ENCODE data around the gene TBX6.
A peak's percentile ranks its signal among the peaks of the same experiment; 100 is the strongest.
"Not testable (repeated sequence)": the region's sequence is repeated elsewhere in the genome, so short reads cannot be mapped to it uniquely, and the experiment has no call there.

TBX6 gene

DNA sequence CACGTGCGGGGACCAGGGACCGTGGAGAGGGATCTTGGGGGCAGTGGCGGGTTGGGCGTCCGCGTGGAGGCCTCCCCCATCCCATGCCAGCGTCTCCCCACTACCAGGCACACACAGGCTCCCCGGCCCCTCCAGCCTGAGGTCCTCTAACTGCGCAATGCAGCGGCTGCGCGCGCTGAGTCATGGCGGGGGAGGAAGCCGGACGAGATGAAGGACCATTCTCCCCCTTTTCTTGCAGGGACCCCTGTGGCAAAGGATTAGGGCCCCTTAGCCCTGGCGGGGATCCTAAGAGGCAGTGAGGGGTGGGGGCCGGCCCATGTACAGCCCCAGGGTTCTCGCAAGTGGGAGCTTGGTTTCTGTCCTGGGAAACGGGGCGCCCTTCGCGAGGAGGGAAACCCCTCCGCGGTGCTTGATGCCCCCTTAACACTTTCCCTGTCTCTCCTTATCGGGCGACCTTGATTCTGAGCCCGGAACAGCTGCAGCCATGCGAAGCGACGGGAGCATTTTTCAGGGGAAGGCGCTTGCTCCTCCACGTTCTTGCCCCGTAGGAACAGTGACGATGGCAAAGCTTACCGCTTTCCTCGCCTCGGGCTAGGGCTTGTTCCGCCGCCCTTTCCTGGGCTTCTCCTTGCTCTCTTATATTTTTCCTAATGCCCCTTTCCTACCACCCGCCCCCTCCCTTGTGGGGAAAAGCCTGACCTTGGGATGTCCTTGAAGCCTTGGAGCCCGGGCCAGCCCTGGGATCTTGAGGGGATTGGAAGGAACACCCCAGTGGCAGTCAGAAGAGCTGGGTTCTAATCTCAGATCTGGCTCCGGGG is 25.6 kb downstream of the TBX6 start:
- DNase-seq, result peak; percentile 53

DNA sequence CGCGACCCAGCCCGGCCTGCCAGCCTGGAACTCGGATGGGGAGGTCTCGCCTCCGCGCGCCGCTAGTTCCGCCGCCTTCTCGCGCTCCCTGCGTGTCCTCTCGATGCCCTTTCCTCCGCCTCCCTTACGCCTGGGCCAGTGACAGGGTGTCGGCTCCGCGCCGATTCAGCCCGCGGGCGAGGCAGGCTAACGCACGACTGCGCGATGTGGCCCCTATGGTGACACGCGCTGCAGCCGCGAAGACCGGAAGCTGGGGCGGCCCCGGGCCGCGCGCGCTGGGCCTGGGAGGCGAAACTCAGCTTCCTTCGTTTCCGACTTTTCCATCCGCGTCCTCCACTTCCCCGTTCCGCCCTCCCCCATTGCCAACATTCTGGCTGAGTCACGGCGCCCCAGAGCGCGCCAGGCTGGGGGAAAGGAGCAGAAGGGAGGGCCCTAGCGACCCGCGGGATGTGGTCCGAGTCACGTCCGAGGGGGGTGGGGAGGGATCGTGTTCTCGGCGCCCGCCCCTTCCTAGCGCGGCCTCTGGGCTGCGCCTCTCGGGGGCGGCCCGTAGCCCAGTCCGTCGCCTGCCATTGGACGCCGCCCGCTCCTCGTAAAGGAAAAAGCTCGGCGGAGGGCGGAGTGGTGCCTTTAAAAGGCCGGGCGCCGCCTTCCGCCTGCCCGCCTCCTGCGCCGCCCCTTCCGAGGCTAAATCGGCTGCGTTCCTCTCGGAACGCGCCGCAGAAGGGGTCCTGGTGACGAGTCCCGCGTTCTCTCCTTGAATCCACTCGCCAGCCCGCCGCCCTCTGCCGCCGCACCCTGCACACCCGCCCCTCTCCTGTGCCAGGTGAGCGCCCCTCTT is 26.4 kb downstream of the TBX6 start, which contains the start of gene ALDOA:
Gene ALDOA, plus strand, starts transcription at position 659 of the 841 bp plus-strand sequence. CDS start 1,138 bp downstream, outside the sequence.
- peak; percentile 95 for DNase-seq

GRCh38 chr16:30064729-30065101 is 27.0 kb downstream of the TBX6 start:
- no peak for DNase-seq

DNA sequence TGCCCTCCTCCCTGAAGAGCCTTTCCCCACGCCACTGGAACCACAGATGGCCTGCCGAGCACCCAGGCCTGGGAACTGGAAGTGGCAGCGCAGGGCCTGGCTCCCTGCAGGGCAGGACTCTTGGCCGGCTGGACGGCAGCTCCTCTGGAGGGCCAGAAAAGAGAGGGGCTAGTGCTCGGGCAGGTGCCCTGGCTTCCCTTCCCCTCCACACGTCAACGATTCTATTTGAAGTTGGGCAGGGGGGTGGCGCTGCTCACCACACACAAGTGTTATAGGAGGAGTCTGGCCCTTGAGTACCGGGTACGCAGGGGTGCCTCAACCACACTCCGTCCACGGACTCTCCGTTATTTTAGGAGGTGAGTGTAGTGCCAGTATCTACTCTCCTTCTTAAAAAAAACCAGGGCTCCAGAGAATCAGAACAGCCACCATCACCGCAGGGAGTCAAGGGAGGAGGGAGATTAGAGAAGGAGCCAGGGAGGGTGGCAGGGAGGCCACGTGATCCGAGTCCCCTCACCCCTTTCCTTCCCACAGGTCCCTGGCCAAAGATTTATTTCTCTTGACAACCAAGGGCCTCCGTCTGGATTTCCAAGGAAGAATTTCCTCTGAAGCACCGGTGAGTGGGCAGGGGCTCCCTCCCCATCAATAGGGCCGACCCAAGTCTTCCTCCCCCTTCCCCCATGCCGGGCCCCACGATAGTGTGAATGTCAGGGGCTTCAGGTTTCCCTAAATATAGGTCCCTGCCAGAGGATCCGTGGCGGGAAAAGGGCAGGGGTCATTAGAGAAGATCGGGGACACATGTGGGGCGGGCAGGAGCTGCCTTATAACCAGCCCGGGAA is 27.6 kb downstream of the TBX6 start:
- DNase-seq, result peak; percentile 70

GRCh38 chr16:30063278-30063892 is 28.3 kb downstream of the TBX6 start:
- no peak for DNase-seq

- no peak for DNase-seq
These were observed 30.7 kb downstream of the TBX6 start for GRCh38 chr16:30060836-30061554.

DNA sequence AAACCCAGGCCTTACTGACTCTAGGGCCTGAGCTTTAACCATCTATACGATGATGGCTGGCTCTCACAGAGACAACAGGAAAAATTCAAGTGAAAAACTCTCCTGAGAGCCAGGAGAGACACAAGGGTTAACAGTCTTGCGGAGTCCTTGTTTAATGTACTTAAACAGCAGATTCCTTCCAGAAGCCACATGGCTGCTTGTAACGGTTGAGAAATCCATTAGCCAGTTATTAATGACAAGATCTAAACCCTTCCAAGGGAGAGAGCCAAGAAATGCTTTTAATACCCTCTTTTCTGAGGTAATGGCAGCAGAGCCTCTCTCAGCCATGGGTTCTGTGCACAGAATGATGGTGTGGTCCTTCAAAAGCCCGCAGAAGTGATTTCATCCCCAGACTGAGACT is 31.4 kb downstream of the TBX6 start:
- no peak for DNase-seq

- peak; percentile 41 for DNase-seq
These were observed 36.7 kb downstream of the TBX6 start for GRCh38 chr16:30054959-30055553.

GRCh38 chr16:30054451-30054850 is 37.3 kb downstream of the TBX6 start:
- no peak for DNase-seq

DNA sequence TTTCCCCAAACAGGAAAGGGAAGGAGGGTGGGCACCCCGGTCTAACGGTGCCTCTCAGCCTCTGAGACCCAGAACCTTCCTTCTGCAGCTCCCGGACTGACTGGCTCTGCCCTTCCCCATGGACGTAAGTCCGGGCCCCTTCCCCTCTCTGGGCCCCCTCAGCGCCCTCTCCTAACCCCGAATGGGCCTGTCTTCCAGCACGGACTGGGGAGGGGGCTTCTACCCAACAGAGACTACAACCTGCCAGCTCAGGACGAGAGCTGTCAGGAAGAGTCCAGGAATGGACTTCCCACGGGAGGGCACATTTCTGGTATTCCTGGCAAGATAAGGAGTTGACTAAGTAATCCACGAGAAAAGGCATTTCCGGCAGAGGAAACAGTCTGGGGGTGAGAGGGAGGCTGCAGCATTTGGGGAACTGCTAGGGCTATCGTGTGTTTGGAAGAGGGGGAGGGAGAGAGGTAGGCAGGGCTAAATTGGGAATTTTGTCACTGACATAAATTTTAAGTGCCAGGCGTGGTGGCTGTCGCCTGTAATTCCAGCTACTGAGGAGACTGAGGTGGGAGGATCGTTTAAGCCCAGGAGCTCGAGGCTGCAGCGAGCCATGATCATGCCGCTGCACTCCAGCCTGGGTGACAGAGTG is 38.2 kb downstream of the TBX6 start:
- no peak for DNase-seq

GRCh38 chr16:30052671-30053372 is 38.9 kb downstream of the TBX6 start:
- peak; percentile 89 for DNase-seq

- no peak for DNase-seq
These were observed 40.2 kb downstream of the TBX6 start for GRCh38 chr16:30051518-30051917.

GRCh38 chr16:30049871-30050270 is 41.9 kb downstream of the TBX6 start:
- DNase-seq, result no peak

DNA sequence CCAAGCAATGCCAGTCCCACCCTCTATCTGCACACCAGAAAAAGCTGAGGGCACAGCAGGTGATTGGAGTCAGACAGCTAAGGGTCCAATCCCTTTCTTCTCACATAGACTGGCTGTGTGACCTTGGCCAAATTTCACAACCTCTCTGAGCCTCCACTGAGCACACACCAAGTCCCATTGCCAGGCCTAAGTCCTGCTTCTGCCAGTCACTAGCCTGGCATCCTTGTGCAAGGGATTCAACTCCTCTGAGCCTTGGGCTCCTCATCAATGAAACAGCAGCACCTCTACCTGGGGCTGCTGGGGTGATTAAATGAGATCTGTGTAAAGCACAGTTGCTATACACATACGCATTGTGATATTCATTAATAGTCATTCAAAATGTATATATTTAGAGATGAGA is 45.1 kb downstream of the TBX6 start:
- no peak for DNase-seq

DNA sequence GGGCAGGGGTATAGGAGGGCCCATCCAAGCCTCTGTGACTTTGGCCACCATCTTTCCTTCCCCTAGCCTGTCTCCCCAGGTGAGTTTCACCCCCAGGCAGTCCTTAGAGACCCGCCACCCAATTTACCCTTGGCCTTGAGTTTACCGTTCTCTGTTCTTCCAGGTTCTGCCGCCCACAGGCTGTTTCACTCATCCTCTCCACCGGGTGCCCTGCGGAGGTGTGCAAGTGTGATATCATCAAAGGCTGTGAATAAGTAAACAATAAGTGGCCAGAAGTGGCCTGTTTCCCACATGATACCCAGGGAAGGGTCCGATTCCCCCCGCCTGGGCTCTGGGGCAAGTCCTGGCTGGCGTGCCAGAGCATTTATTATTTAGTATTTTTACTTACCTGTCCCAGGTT is 45.5 kb downstream of the TBX6 start:
- DNase-seq, result no peak

DNA sequence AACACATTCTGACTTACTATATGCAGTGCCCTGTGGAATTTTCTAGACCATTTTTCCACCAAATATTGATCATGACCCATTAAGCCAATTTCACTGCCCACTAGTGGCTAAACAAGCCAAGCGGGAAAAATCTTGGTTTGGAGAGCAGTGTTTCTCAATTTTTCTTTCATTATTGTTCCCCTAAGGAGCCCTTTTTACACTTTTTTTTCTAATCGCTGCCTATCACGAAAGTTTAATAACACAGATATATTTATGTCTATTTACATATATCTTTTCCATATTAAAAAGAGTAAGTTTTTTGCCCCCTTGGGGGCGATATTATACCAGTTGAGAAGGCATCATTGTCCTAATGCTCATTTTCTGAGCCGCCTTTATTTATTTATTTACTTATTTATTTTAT is 49.9 kb downstream of the TBX6 start:
- DNase-seq, result no peak

- not testable (repeated sequence) for DNase-seq
These were observed 51.0 kb downstream of the TBX6 start for GRCh38 chr16:30040690-30041089.

DNA sequence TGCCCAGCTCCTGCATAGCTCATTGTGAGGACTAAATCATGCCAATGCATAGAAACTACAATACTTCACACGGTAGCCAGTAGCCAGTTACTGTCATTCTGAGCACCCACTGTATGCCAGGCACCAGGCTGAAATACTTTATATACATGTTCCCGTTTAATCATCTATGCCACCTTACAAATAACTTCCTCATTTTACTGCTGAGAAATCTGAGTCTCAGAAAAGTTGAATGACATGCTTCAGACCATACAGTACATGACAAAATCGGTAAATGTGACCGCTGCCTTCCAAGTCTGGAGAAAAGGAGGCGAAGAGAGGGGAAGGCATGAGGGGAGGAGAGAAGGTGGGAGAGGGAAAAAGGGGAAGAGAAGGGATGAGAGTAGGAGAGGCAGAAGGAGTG is 51.5 kb downstream of the TBX6 start:
- DNase-seq, result no peak

Measured in activated CD8-positive, alpha-beta memory T cell treated with anti-CD3 and anti-CD28 coated beads, Interleukin-2, amount 50 U/mL, for 4 hours (primary cell).